Activated B cell treated with CpG ODN at 0.5 μM for 24 hours (primary cell): ENCODE measurements around the gene KCNIP1. TPM values are rescaled to one million over a fixed set of nuclear protein-coding genes. Genes with fewer than 3 reads are reported as not detected.

Experiments
- ATAC-seq: fragments of 200-7000 bp; cut with Tn5 transposase; one replicate; pipeline ENCODE4 v1.10.0; 2021; ENCODE audit warnings: low read depth, mild to moderate bottlenecking, moderate library complexity
- CTCF ChIA-PET: fragments of 350-600 bp; sonication (Branson Sonifier 250); formaldehyde crosslinking; loops from one replicate; lab custom pipeline; 2021; ENCODE audit warnings: antibody characterized with exemption; lab: Charles Lee
- POLR2A ChIA-PET: fragments of 350-600 bp; sonication (Branson Sonifier 250); formaldehyde crosslinking; loops from one replicate; lab custom pipeline; 2021; ENCODE audit warnings: antibody characterized with exemption; lab: Charles Lee
- DNase-seq: peaks from one replicate; pipeline ENCODE4 v3.0.0; 2022
- H3K27ac Mint-ChIP-seq: one replicate; pipeline ENCODE4 v1.8.0; 2020; ENCODE audit warnings: mixed read lengths
- H3K27me3 Mint-ChIP-seq: one replicate; pipeline ENCODE4 v1.8.0; 2021; ENCODE audit warnings: mixed read lengths
- H3K36me3 Mint-ChIP-seq: one replicate; pipeline ENCODE4 v1.8.0; 2021; ENCODE audit warnings: low read depth, mixed read lengths
- H3K4me1 Mint-ChIP-seq: one replicate; pipeline ENCODE4 v1.8.0; 2021; ENCODE audit warnings: mixed read lengths
- H3K4me3 Mint-ChIP-seq: one replicate; pipeline ENCODE4 v1.8.0; 2020; ENCODE audit warnings: mild to moderate bottlenecking, mixed read lengths
- H3K9me3 Mint-ChIP-seq: one replicate; pipeline ENCODE4 v1.8.0; 2020; ENCODE audit warnings: mixed read lengths
- CTCF ChIP-seq: fragments of 200-600 bp; IDR thresholded peaks from one replicate; pipeline ENCODE4 v1.8.0; 2022; ENCODE audit warnings: antibody characterized with exemption, mild to moderate bottlenecking
- intact Hi-C: fragments of 100-400 bp; cut with micrococcal nuclease; formaldehyde crosslinking; loops from one replicate; pipeline ENCODE4 v1.15.1; 2024
- total RNA-seq: library from RNA; stranded (reverse); gene quantifications from 2 replicates; pipeline ENCODE4 v1.2.3, GENCODE V29; 2022

KCNIP1 gene
- total RNA-seq, 1 donor from 2014 or later: not detected

GRCh38 chr5:170731052-170731451 lies 227.2 kb downstream of the KCNIP1 start:
- H3K27me3 Mint-ChIP-seq: peaks cover 7% of the 10 kb centered on the region
- DNase-seq (no peak), ATAC-seq (no peak)
- no peaks in the 10 kb centered on the region for H3K36me3 Mint-ChIP-seq
- peaks cover 2% of the 10 kb centered on the region for H3K9me3 Mint-ChIP-seq
- no peak overlapping the region for H3K4me3 Mint-ChIP-seq
- H3K4me1 Mint-ChIP-seq: no peaks in the 10 kb centered on the region
- intact Hi-C loops: no loop called here
- POLR2A ChIA-PET: no interaction called here
- no peak for TF ChIP-seq CTCF
- no peak overlapping the region for H3K27ac Mint-ChIP-seq
- CTCF ChIA-PET: no interaction called here

GRCh38 chr5:170732685-170733084 lies 228.9 kb downstream of the KCNIP1 start:
- Mint-ChIP-seq H3K27me3 (peaks cover 4% of the 10 kb centered on the region), H3K36me3 (no peaks in the 10 kb centered on the region), H3K27ac (no peak overlapping the region), H3K4me1 (no peaks in the 10 kb centered on the region), H3K9me3 (peaks cover 2% of the 10 kb centered on the region), H3K4me3 (no peak overlapping the region)
- intact Hi-C loops: no loop called here
- TF ChIP-seq CTCF: no peak
- no peak for DNase-seq
- ATAC-seq: no peak
- ChIA-PET CTCF (no interaction called here), POLR2A (no interaction called here)

GRCh38 chr5:170736966-170737365 lies 233.1 kb downstream of the KCNIP1 start:
- ATAC-seq: no peak
- Mint-ChIP-seq H3K36me3 (no peaks in the 10 kb centered on the region), H3K4me3 (no peak overlapping the region), H3K27me3 (peaks cover 5% of the 10 kb centered on the region), H3K9me3 (peaks cover 2% of the 10 kb centered on the region), H3K4me1 (no peaks in the 10 kb centered on the region), H3K27ac (no peak overlapping the region)
- ChIA-PET POLR2A (no interaction called here), CTCF (no interaction called here)
- no peak for DNase-seq
- intact Hi-C loops: no loop called here
- TF ChIP-seq CTCF: no peak

GRCh38 chr5:170737591-170737990 lies 233.8 kb downstream of the KCNIP1 start:
- Mint-ChIP-seq H3K4me1 (no peaks in the 10 kb centered on the region), H3K27ac (no peak overlapping the region), H3K36me3 (no peaks in the 10 kb centered on the region), H3K9me3 (peaks cover 2% of the 10 kb centered on the region), H3K4me3 (no peak overlapping the region), H3K27me3 (peaks cover 7% of the 10 kb centered on the region)
- ChIA-PET CTCF (no interaction called here), POLR2A (no interaction called here)
- intact Hi-C loops: no loop called here
- DNase-seq (no peak), ATAC-seq (no peak)
- no peak for TF ChIP-seq CTCF

GRCh38 chr5:170738840-170739239 lies 235.0 kb downstream of the KCNIP1 start:
- Mint-ChIP-seq H3K4me1 (no peaks in the 10 kb centered on the region), H3K36me3 (no peaks in the 10 kb centered on the region), H3K27ac (no peak overlapping the region), H3K9me3 (peaks cover 2% of the 10 kb centered on the region), H3K4me3 (no peak overlapping the region), H3K27me3 (peaks cover 14% of the 10 kb centered on the region)
- no peak for DNase-seq
- no peak for TF ChIP-seq CTCF
- POLR2A ChIA-PET: no interaction called here
- CTCF ChIA-PET: no interaction called here
- intact Hi-C loops: no loop called here
- no peak for ATAC-seq
